ENCODE results near the gene LRRC75B. TPM values are rescaled to one million over a fixed set of nuclear protein-coding genes. Genes with fewer than 3 reads are reported as not detected.

Gene LRRC75B
- polyA plus RNA-seq, 1 donor from 2014 or later = 12.2 TPM

GRCh38 chr22:24578355-24579257 lies 14.3 kb downstream of the LRRC75B start:
- Histone ChIP-seq H3K9ac (ENCODE audit: low read length) (no peak overlapping the region), H2AFZ (ENCODE audit: low read depth, low read length) (no peak overlapping the region), H3K9me2 (ENCODE audit: insufficient read depth, low read length) (no peaks in the 10 kb centered on the region), H3K36me3 (ENCODE audit: insufficient read depth, low read length) (no peaks in the 10 kb centered on the region), H3F3A (ENCODE audit: insufficient read depth, low read length, poor library complexity, severe bottlenecking) (no peaks in the 10 kb centered on the region), H3K9me3 (ENCODE audit: low read length) (no peaks in the 10 kb centered on the region), H3K27me3 (ENCODE audit: insufficient read depth, low read depth, low read length) (no peaks in the 10 kb centered on the region), H3K79me2 (replicated peaks; ENCODE audit: insufficient read depth, low read length) (no peaks in the 10 kb centered on the region), H3K4me2 (ENCODE audit: low read length) (no peak overlapping the region), H3K27ac (ENCODE audit: low read length) (no peak overlapping the region), H4K20me1 (ENCODE audit: insufficient read depth) (no peaks in the 10 kb centered on the region), H3K4me3 (ENCODE audit: low read length) (no peak overlapping the region)
- no peak for TF ChIP-seq MXI1 (conservative IDR thresholded peaks at IDR 0.05; ENCODE audit: poor library complexity, severe bottlenecking)
- TF ChIP-seq SMC3 (conservative IDR thresholded peaks at IDR 0.05; ENCODE audit: poor library complexity) = no peak
- no peak for TF ChIP-seq RAD21 (conservative IDR thresholded peaks at IDR 0.05)
- no peak for TF ChIP-seq CTCF (IDR thresholded peaks at IDR 0.05; ENCODE audit: poor library complexity, severe bottlenecking)
- TF ChIP-seq EP300 (conservative IDR thresholded peaks at IDR 0.05; ENCODE audit: poor library complexity, severe bottlenecking) = no peak
- TF ChIP-seq EZH2 (IDR thresholded peaks at IDR 0.05; ENCODE audit: borderline replicate concordance, insufficient read depth, low read length, poor library complexity, severe bottlenecking) = no peak
- TF ChIP-seq POLR2AphosphoS5 (IDR thresholded peaks at IDR 0.05) = no peak
- no peak for TF ChIP-seq REST (IDR thresholded peaks at IDR 0.05; ENCODE audit: borderline replicate concordance)
- no peak for TF ChIP-seq TAF1 (IDR thresholded peaks at IDR 0.05; ENCODE audit: low read depth)

GRCh38 chr22:24576778-24577177 lies 16.1 kb downstream of the LRRC75B start:
- no peak overlapping the region for H3K4me2 ChIP-seq (ENCODE audit: low read length)
- no peaks in the 10 kb centered on the region for H3K36me3 ChIP-seq (ENCODE audit: insufficient read depth, low read length)
- TF ChIP-seq EP300 (conservative IDR thresholded peaks at IDR 0.05; ENCODE audit: poor library complexity, severe bottlenecking) = no peak
- no peak for TF ChIP-seq TAF1 (IDR thresholded peaks at IDR 0.05; ENCODE audit: low read depth)
- TF ChIP-seq MXI1 (conservative IDR thresholded peaks at IDR 0.05; ENCODE audit: poor library complexity, severe bottlenecking) = no peak
- TF ChIP-seq SMC3 (conservative IDR thresholded peaks at IDR 0.05; ENCODE audit: poor library complexity) = no peak
- TF ChIP-seq CTCF (IDR thresholded peaks at IDR 0.05; ENCODE audit: poor library complexity, severe bottlenecking) = no peak
- no peak for TF ChIP-seq POLR2AphosphoS5 (IDR thresholded peaks at IDR 0.05)
- TF ChIP-seq EZH2 (IDR thresholded peaks at IDR 0.05; ENCODE audit: borderline replicate concordance, insufficient read depth, low read length, poor library complexity, severe bottlenecking) = no peak
- TF ChIP-seq RAD21 (conservative IDR thresholded peaks at IDR 0.05) = no peak
- no peak for TF ChIP-seq REST (IDR thresholded peaks at IDR 0.05; ENCODE audit: borderline replicate concordance)

More at GRCh38 chr22:24576778-24577177, 16.1 kb downstream of the LRRC75B start:
- Histone ChIP-seq H3K27me3 (ENCODE audit: insufficient read depth, low read depth, low read length) (no peaks in the 10 kb centered on the region), H3K9ac (ENCODE audit: low read length) (no peak overlapping the region), H3K79me2 (replicated peaks; ENCODE audit: insufficient read depth, low read length) (no peaks in the 10 kb centered on the region), H3K27ac (ENCODE audit: low read length) (no peak overlapping the region), H3K9me3 (ENCODE audit: low read length) (no peaks in the 10 kb centered on the region), H2AFZ (ENCODE audit: low read depth, low read length) (no peak overlapping the region), H3F3A (ENCODE audit: insufficient read depth, low read length, poor library complexity, severe bottlenecking) (no peaks in the 10 kb centered on the region), H4K20me1 (ENCODE audit: insufficient read depth) (no peaks in the 10 kb centered on the region), H3K4me3 (ENCODE audit: low read length) (no peak overlapping the region), H3K9me2 (ENCODE audit: insufficient read depth, low read length) (no peaks in the 10 kb centered on the region)

All from neural cell (in vitro differentiated cells).